ENCODE data around the gene GPC6. TPM values are rescaled to one million over a fixed set of nuclear protein-coding genes. Genes with fewer than 3 reads are reported as not detected.
"Not testable (repeated sequence)": the region's sequence is repeated elsewhere in the genome, so short reads cannot be mapped to it uniquely, and the experiment has no call there.

Gene GPC6
- total RNA-seq, 1 experiment from 2014 or later, result 16.7 TPM

GRCh38 chr13:94251831-94252608, 1025.4 kb downstream of the GPC6 start:
- DNase-seq (ENCODE audit: extremely low read depth, low read depth), result no peak

- no peak for DNase-seq (ENCODE audit: extremely low read depth, low read depth)
These were observed 1028.1 kb downstream of the GPC6 start for GRCh38 chr13:94254737-94255136.

GRCh38 chr13:94256721-94257120, 1030.1 kb downstream of the GPC6 start:
- no peak for DNase-seq (ENCODE audit: extremely low read depth, low read depth)

GRCh38 chr13:94259984-94260383, 1033.4 kb downstream of the GPC6 start:
- DNase-seq (ENCODE audit: extremely low read depth, low read depth), result no peak

- DNase-seq (ENCODE audit: extremely low read depth, low read depth), result no peak
These were observed 1034.6 kb downstream of the GPC6 start for GRCh38 chr13:94261163-94261562.

GRCh38 chr13:94263038-94263437, 1036.4 kb downstream of the GPC6 start:
- DNase-seq (ENCODE audit: extremely low read depth, low read depth), result no peak

- no peak for DNase-seq (ENCODE audit: extremely low read depth, low read depth)
These were observed 1041.2 kb downstream of the GPC6 start for GRCh38 chr13:94267581-94268366.

- DNase-seq (ENCODE audit: extremely low read depth, low read depth), result no peak
These were observed 1042.1 kb downstream of the GPC6 start for GRCh38 chr13:94268661-94269060.

- no peak for DNase-seq (ENCODE audit: extremely low read depth, low read depth)
These were observed 1043.0 kb downstream of the GPC6 start for GRCh38 chr13:94269557-94269956.

- DNase-seq (ENCODE audit: extremely low read depth, low read depth), result peak; percentile 1
These were observed 1043.9 kb downstream of the GPC6 start for GRCh38 chr13:94270556-94270955.

- no peak for DNase-seq (ENCODE audit: extremely low read depth, low read depth)
These were observed 1045.4 kb downstream of the GPC6 start for GRCh38 chr13:94272038-94272437.

- no peak for DNase-seq (ENCODE audit: extremely low read depth, low read depth)
These were observed 1053.7 kb downstream of the GPC6 start for GRCh38 chr13:94280349-94280748.

- DNase-seq (ENCODE audit: extremely low read depth, low read depth), result no peak
These were observed 1054.2 kb downstream of the GPC6 start for GRCh38 chr13:94280845-94281244.

GRCh38 chr13:94286581-94286980, 1060.0 kb downstream of the GPC6 start:
- no peak for DNase-seq (ENCODE audit: extremely low read depth, low read depth)

- no peak for DNase-seq (ENCODE audit: extremely low read depth, low read depth)
These were observed 1065.2 kb downstream of the GPC6 start for GRCh38 chr13:94291631-94292322.

GRCh38 chr13:94292323-94292640, 1065.7 kb downstream of the GPC6 start:
- no peak for DNase-seq (ENCODE audit: extremely low read depth, low read depth)

- DNase-seq (ENCODE audit: extremely low read depth, low read depth), result no peak
These were observed 1069.9 kb downstream of the GPC6 start for GRCh38 chr13:94296471-94296870.

GRCh38 chr13:94298346-94298745, 1071.7 kb downstream of the GPC6 start:
- no peak for DNase-seq (ENCODE audit: extremely low read depth, low read depth)

GRCh38 chr13:94300401-94300800, 1073.8 kb downstream of the GPC6 start:
- no peak for DNase-seq (ENCODE audit: extremely low read depth, low read depth)

- DNase-seq (ENCODE audit: extremely low read depth, low read depth), result no peak
These were observed 1074.9 kb downstream of the GPC6 start for GRCh38 chr13:94301487-94301886.

- not testable (repeated sequence) for DNase-seq (ENCODE audit: extremely low read depth, low read depth)
These were observed 1076.4 kb downstream of the GPC6 start for GRCh38 chr13:94302847-94303565.

All from NCI-H460 (cell line).